ENCODE data around the gene PCBP3. TPM values are rescaled to one million over a fixed set of nuclear protein-coding genes. Genes with fewer than 3 reads are reported as not detected.

Gene PCBP3
- total RNA-seq, 1 experiment from 2014 or later: 10.9 TPM

GRCh38 chr21:45919593-45919992, 276.1 kb downstream of the PCBP3 start:
- H3K14ac ChIP-seq (ENCODE audit: insufficient read depth, low read length): no peak overlapping the region; the same call in 1 of the 2 replicates
- H3K4me1 ChIP-seq (ENCODE audit: insufficient read depth, low read length): no peaks in the 10 kb centered on the region
- no peak overlapping the region for H4K8ac ChIP-seq (replicated peaks; ENCODE audit: insufficient read length, low read depth, low read length)
- 0 out of 4 replicates have a peak, but pooled peaks cover 0 to 3% of the 10 kb centered on the region in 2 experiments for H3K4me1 Mint-ChIP-seq
- no peak overlapping the region for H3K18ac ChIP-seq (ENCODE audit: insufficient read length, low read depth, low read length)
- no CpG with 5 or more reads among the region's 15 CpGs for WGBS (ENCODE audit: extremely low coverage, insufficient read length, low lambda C conversion rate)
- no peak for DNase-seq
- no peak overlapping the region for H3K4me3 Mint-ChIP-seq
- peaks cover 6% of the 10 kb centered on the region for H3K27me3 Mint-ChIP-seq (ENCODE audit: low read depth)
- H3K79me1 ChIP-seq (ENCODE audit: insufficient read depth, low read depth, low read length, poor library complexity, severe bottlenecking): no peaks in the 10 kb centered on the region
- H3K27ac Mint-ChIP-seq: no peak overlapping the region
- no peaks in the 10 kb centered on the region for H3K79me2 ChIP-seq (ENCODE audit: insufficient read depth, low read length)
- H4K5ac ChIP-seq (ENCODE audit: insufficient read length, low read depth, low read length): no peak overlapping the region
- no peak overlapping the region for H3K23ac ChIP-seq (ENCODE audit: insufficient read length, low read depth, low read length)
- H4K20me1 ChIP-seq (ENCODE audit: control insufficient read depth, insufficient read depth, insufficient read length): no peaks in the 10 kb centered on the region
- H3K4ac ChIP-seq (ENCODE audit: low read depth, low read length): no peak overlapping the region
- H3K27me3 ChIP-seq (ENCODE audit: insufficient read depth, low read length): no peaks in the 10 kb centered on the region
- no peak overlapping the region for H2AK5ac ChIP-seq (ENCODE audit: insufficient read length, low read length)
- H3K23me2 ChIP-seq (ENCODE audit: insufficient read length, low read depth, low read length, poor library complexity, severe bottlenecking): no peaks in the 10 kb centered on the region
- H3K36me3 Mint-ChIP-seq (ENCODE audit: insufficient read depth in 1 of 3, low read depth in 3 of 3): peaks cover 0 to 6% (median 4%) of the 10 kb centered on the region in 3 experiments; a peak in 2 of 7 replicates
- H3K9me3 Mint-ChIP-seq: peaks cover 0 to 6% of the 10 kb centered on the region in 2 experiments; a peak in 2 of 5 replicates
- no peak overlapping the region for H3K27ac ChIP-seq (ENCODE audit: insufficient read length, low read depth, low read length)
- H4K91ac ChIP-seq (ENCODE audit: insufficient read length, low read depth, low read length): no peak overlapping the region
- H3K9ac ChIP-seq (ENCODE audit: extremely low read depth, insufficient read length, low read length): no peak overlapping the region
- H2BK120ac ChIP-seq (ENCODE audit: low read depth, low read length, poor library complexity, severe bottlenecking): no peak overlapping the region
- H2BK15ac ChIP-seq (ENCODE audit: low read depth, low read length): no peak overlapping the region
- H2BK5ac ChIP-seq (ENCODE audit: insufficient read length, low read length): no peak overlapping the region
- H2BK12ac ChIP-seq (ENCODE audit: insufficient read length, low read depth, low read length): no peak overlapping the region
- no peak overlapping the region for H2BK20ac ChIP-seq (ENCODE audit: low read depth, low read length, poor library complexity, severe bottlenecking)
- H3K56ac ChIP-seq (ENCODE audit: insufficient read length, low read depth, low read length): no peak overlapping the region
- no peak overlapping the region for H3K4me2 ChIP-seq (ENCODE audit: insufficient read depth, insufficient read length, low read length)
- no peaks in the 10 kb centered on the region for H3K9me3 ChIP-seq (ENCODE audit: control insufficient read depth, low read depth, low read length)
- no peak overlapping the region for H3T11ph ChIP-seq (ENCODE audit: low read length)
- TF ChIP-seq CTCF (conservative IDR thresholded peaks at IDR 0.05): no peak
- no peak overlapping the region for H2AFZ ChIP-seq (ENCODE audit: low read length)
